Nephron progenitor cell (in vitro differentiated cells): ENCODE results near the gene ANKRD24.
"Not testable (repeated sequence)": the region's sequence is repeated elsewhere in the genome, so short reads cannot be mapped to it uniquely, and the experiment has no call there.

ENCODE experiments used
- DNase-seq: peaks from one replicate; pipeline ENCODE4 v3.0.0; 2021
- H3K27ac Mint-ChIP-seq: 2 replicates; pipeline ENCODE4 v1.8.0; 2021; ENCODE audit warnings: mild to moderate bottlenecking, moderate library complexity, mixed read lengths
- H3K27me3 Mint-ChIP-seq: 2 replicates; pipeline ENCODE4 v1.8.0; 2021; ENCODE audit warnings: mild to moderate bottlenecking, low read depth, mixed read lengths; ENCODE audit not compliant: poor library complexity
- H3K36me3 Mint-ChIP-seq: 2 replicates; pipeline ENCODE4 v1.8.0; 2021; ENCODE audit warnings: low read depth, mixed read lengths
- H3K4me1 Mint-ChIP-seq: 2 replicates; pipeline ENCODE4 v1.8.0; 2021; ENCODE audit warnings: mixed read lengths
- H3K4me3 Mint-ChIP-seq: 2 replicates; pipeline ENCODE4 v1.8.0; 2021; ENCODE audit warnings: mild to moderate bottlenecking, moderate library complexity, mixed read lengths
- H3K9me3 Mint-ChIP-seq: 2 replicates; pipeline ENCODE4 v1.8.0; 2021; ENCODE audit warnings: mild to moderate bottlenecking, moderate library complexity, mixed read lengths
- CTCF ChIP-seq: fragments of 200-600 bp; sonication (generic); IDR thresholded peaks from 2 replicates; pipeline ENCODE4 v1.5.0; 2021; ENCODE audit warnings: antibody characterized with exemption

ANKRD24 gene

GRCh38 chr19:4210166-4210731, 27.8 kb downstream of the ANKRD24 start:
- Mint-ChIP-seq H3K4me3 (no peak overlapping the region), H3K36me3 (no peaks in the 10 kb centered on the region), H3K4me1 (no peaks in the 10 kb centered on the region), H3K27me3 (peaks cover 60% of the 10 kb centered on the region), H3K9me3 (no peaks in the 10 kb centered on the region), H3K27ac (no peak overlapping the region)
- no peak for DNase-seq
- no peak for TF ChIP-seq CTCF

- H3K4me1 Mint-ChIP-seq, result no peaks in the 10 kb centered on the region
- H3K27ac Mint-ChIP-seq, result no peak overlapping the region
- peaks cover 6% of the 10 kb centered on the region for H3K9me3 Mint-ChIP-seq
- H3K36me3 Mint-ChIP-seq, result no peaks in the 10 kb centered on the region
- TF ChIP-seq CTCF, result no peak
- no peak for DNase-seq
- H3K27me3 Mint-ChIP-seq, result peaks cover 45% of the 10 kb centered on the region
- no peak overlapping the region for H3K4me3 Mint-ChIP-seq
These were observed 30.6 kb downstream of the ANKRD24 start for GRCh38 chr19:4213116-4213515.

- no peak for DNase-seq
- Mint-ChIP-seq H3K36me3 (no peaks in the 10 kb centered on the region), H3K9me3 (peaks cover 6% of the 10 kb centered on the region), H3K4me1 (no peaks in the 10 kb centered on the region), H3K27ac (no peak overlapping the region), H3K4me3 (no peak overlapping the region), H3K27me3 (peaks cover 48% of the 10 kb centered on the region)
- no peak for TF ChIP-seq CTCF
These were observed 33.3 kb downstream of the ANKRD24 start for GRCh38 chr19:4215807-4216206.

GRCh38 chr19:4216846-4217245, 34.4 kb downstream of the ANKRD24 start:
- TF ChIP-seq CTCF, result no peak
- peaks cover 6% of the 10 kb centered on the region for H3K9me3 Mint-ChIP-seq
- H3K4me1 Mint-ChIP-seq, result no peaks in the 10 kb centered on the region
- no peak overlapping the region for H3K27ac Mint-ChIP-seq
- H3K27me3 Mint-ChIP-seq, result peaks cover 39% of the 10 kb centered on the region
- no peak for DNase-seq
- no peaks in the 10 kb centered on the region for H3K36me3 Mint-ChIP-seq
- no peak overlapping the region for H3K4me3 Mint-ChIP-seq

- no peak for TF ChIP-seq CTCF
- no peak for DNase-seq
- H3K9me3 Mint-ChIP-seq, result peaks cover 6% of the 10 kb centered on the region
- H3K4me1 Mint-ChIP-seq, result no peaks in the 10 kb centered on the region
- H3K27me3 Mint-ChIP-seq, result peaks cover 31% of the 10 kb centered on the region
- no peak overlapping the region for H3K4me3 Mint-ChIP-seq
- H3K27ac Mint-ChIP-seq, result no peak overlapping the region
- no peaks in the 10 kb centered on the region for H3K36me3 Mint-ChIP-seq
These were observed 35.2 kb downstream of the ANKRD24 start for GRCh38 chr19:4217429-4218264.

GRCh38 chr19:4218523-4218922, 36.0 kb downstream of the ANKRD24 start:
- H3K4me3 Mint-ChIP-seq, H3K4me1 Mint-ChIP-seq, H3K9me3 Mint-ChIP-seq, DNase-seq, H3K27ac Mint-ChIP-seq, H3K36me3 Mint-ChIP-seq: not testable (repeated sequence)
- peaks cover 24% of the 10 kb centered on the region for H3K27me3 Mint-ChIP-seq
